ENCODE measurements around the gene HDAC4. TPM values are rescaled to one million over a fixed set of nuclear protein-coding genes. Genes with fewer than 3 reads are reported as not detected.

HDAC4 gene
- polyA plus RNA-seq, 1 experiment: 8.9 TPM

DNA sequence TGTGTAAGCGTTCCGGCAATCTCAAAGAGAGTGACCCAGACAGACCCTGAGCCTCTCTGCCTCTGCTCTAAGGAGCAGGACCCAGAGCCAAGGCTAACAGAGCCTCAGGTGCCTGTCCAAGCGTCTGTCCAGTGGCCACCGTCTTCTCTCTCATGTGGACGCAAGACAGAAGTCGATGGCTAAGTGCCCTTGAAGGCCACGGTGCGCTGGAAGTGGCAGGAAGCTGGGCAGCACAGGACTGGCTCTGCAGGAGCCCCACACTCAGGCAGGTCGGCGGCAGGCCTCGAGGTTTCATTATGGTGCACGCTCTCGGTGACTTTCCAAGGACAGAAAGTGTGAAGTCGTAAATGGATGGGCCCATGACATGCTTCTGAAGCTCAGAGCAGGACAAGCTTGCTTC is 49.1 kb downstream of the HDAC4 start:
- H3K9me3 ChIP-seq (ENCODE audit: control insufficient read depth, insufficient read depth, low read length): peaks cover 10% of the 10 kb centered on the region
- TF ChIP-seq, protein P1, sequence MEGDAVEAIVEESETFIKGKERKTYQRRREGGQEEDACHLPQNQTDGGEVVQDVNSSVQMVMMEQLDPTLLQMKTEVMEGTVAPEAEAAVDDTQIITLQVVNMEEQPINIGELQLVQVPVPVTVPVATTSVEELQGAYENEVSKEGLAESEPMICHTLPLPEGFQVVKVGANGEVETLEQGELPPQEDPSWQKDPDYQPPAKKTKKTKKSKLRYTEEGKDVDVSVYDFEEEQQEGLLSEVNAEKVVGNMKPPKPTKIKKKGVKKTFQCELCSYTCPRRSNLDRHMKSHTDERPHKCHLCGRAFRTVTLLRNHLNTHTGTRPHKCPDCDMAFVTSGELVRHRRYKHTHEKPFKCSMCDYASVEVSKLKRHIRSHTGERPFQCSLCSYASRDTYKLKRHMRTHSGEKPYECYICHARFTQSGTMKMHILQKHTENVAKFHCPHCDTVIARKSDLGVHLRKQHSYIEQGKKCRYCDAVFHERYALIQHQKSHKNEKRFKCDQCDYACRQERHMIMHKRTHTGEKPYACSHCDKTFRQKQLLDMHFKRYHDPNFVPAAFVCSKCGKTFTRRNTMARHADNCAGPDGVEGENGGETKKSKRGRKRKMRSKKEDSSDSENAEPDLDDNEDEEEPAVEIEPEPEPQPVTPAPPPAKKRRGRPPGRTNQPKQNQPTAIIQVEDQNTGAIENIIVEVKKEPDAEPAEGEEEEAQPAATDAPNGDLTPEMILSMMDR (IDR thresholded peaks at IDR 0.05; ENCODE audit: low read depth, low read length): no peak
- no peak overlapping the region for H3K27ac ChIP-seq (ENCODE audit: low read depth, low read length)
- DNase-seq (ENCODE audit: low read depth, low spot score): no peak
- ChIA-PET POLR2A (no interaction called here), CTCF (interaction anchor here (0.6 kb wide), 1 partner anchor 179 kb away, joined by 3 read pairs; no protein-coding TSS in a partner anchor)
- no peaks in the 10 kb centered on the region for H3K27me3 ChIP-seq (ENCODE audit: control insufficient read depth, insufficient read depth, low read length)
- no peak overlapping the region for H3K4me3 ChIP-seq (ENCODE audit: low read depth, low read length)

DNA sequence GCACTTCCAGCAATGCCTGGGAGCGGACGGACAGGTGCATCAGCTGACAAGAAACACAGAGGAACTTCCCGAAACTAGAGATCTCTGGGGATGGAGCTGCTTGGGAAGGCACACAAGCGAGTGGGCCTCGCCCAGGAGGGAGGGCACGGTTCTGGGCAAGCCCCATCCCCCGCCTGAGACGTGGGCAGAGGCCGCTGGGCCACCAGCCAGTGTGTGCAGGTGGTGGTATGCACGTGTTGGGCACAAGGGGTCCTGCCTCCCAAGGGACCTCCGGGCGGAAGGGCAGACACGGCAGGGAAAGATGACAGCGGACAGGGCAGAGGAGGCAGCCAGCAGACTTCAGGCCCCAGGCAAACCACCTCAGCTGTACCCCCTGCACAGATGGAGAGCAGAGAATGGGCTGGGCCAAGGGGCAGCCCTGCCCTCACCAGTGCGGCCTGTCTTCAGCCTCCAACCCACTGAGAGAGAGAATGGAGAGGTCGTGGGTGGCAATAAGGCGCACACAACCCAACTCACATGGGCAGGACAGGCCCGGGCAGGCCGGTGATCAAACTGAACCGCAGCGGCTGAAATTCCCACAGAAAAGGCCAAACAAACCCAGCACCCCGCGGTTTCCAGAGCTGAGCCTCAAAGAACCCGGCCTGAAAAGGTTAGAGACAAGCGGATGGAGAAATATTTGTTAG is 51.2 kb downstream of the HDAC4 start:
- no peak for DNase-seq (ENCODE audit: low read depth, low spot score)
- Histone ChIP-seq H3K4me3 (ENCODE audit: low read depth, low read length) (no peak overlapping the region), H3K27me3 (ENCODE audit: control insufficient read depth, insufficient read depth, low read length) (no peaks in the 10 kb centered on the region), H3K9me3 (ENCODE audit: control insufficient read depth, insufficient read depth, low read length) (peaks cover 10% of the 10 kb centered on the region), H3K27ac (ENCODE audit: low read depth, low read length) (no peak overlapping the region)
- POLR2A ChIA-PET: no interaction called here
- CTCF ChIA-PET: no interaction called here
- TF ChIP-seq, protein P1 (IDR thresholded peaks at IDR 0.05; ENCODE audit: low read depth, low read length): no peak

- H3K9me3 ChIP-seq (ENCODE audit: control insufficient read depth, insufficient read depth, low read length): peaks cover 6% of the 10 kb centered on the region; the same call in 1 of the 2 replicates
- H3K27ac ChIP-seq (ENCODE audit: low read depth, low read length): no peak overlapping the region
- H3K27me3 ChIP-seq (ENCODE audit: control insufficient read depth, insufficient read depth, low read length): no peaks in the 10 kb centered on the region
- CTCF ChIA-PET: no interaction called here
- TF ChIP-seq, protein P1 (IDR thresholded peaks at IDR 0.05; ENCODE audit: low read depth, low read length): no peak
- POLR2A ChIA-PET: no interaction called here
- no peak overlapping the region for H3K4me3 ChIP-seq (ENCODE audit: low read depth, low read length)
- no peak for DNase-seq (ENCODE audit: low read depth, low spot score)
Measured at GRCh38 chr2:239348563-239349452, 52.0 kb downstream of the HDAC4 start.

DNA sequence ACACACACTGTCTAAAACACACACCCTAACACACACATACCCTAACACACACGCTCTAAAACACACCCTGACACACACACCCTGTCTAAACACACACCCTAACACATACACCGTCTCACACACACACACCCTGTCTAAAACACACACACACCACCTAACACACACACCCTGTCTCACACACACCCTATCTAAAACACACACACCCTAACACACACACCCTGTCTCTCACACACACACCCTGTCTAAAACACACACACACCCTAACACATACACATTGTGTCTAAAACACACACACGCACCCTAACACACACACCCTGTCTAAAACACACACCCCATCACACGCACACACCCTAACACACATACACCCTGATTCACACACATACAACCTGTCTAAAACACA is 54.1 kb downstream of the HDAC4 start:
- Histone ChIP-seq H3K27me3 (ENCODE audit: control insufficient read depth, insufficient read depth, low read length) (no peaks in the 10 kb centered on the region), H3K27ac (ENCODE audit: low read depth, low read length) (no peak overlapping the region), H3K9me3 (ENCODE audit: control insufficient read depth, insufficient read depth, low read length) (peaks cover 6% of the 10 kb centered on the region; the same call in 1 of the 2 replicates), H3K4me3 (ENCODE audit: low read depth, low read length) (no peak overlapping the region)
- ChIA-PET POLR2A (no interaction called here), CTCF (no interaction called here)
- no peak for DNase-seq (ENCODE audit: low read depth, low spot score)
- TF ChIP-seq, protein P1 (IDR thresholded peaks at IDR 0.05; ENCODE audit: low read depth, low read length): no peak

DNA sequence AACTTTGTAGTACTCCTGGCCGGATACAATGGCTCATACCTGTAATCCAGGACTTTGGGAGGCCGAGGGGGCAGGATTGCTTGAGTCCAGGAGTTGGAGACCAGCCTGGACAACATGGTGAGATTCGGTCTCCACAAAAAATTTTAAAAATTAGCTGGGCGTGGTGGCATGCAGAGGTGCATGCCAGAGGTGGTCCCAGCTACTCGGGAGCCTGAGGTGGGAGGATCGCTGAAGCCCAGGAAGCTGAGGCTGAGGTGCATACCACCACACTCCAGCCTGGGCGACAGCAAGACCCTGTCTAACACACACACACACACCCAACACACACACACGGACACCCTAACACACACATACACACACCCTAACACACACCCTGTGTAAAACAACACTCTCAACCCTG is 55.6 kb downstream of the HDAC4 start:
- Histone ChIP-seq H3K27ac (ENCODE audit: low read depth, low read length) (no peak overlapping the region), H3K4me3 (ENCODE audit: low read depth, low read length) (no peak overlapping the region), H3K27me3 (ENCODE audit: control insufficient read depth, insufficient read depth, low read length) (no peaks in the 10 kb centered on the region), H3K9me3 (ENCODE audit: control insufficient read depth, insufficient read depth, low read length) (peaks cover 6% of the 10 kb centered on the region; the same call in 1 of the 2 replicates)
- CTCF ChIA-PET: no interaction called here
- DNase-seq (ENCODE audit: low read depth, low spot score): no peak
- POLR2A ChIA-PET: no interaction called here
- TF ChIP-seq, protein P1 (IDR thresholded peaks at IDR 0.05; ENCODE audit: low read depth, low read length): no peak

Data from AG04450 (cell line).